ENCODE results near the gene TTLL9.

TTLL9 gene

DNA sequence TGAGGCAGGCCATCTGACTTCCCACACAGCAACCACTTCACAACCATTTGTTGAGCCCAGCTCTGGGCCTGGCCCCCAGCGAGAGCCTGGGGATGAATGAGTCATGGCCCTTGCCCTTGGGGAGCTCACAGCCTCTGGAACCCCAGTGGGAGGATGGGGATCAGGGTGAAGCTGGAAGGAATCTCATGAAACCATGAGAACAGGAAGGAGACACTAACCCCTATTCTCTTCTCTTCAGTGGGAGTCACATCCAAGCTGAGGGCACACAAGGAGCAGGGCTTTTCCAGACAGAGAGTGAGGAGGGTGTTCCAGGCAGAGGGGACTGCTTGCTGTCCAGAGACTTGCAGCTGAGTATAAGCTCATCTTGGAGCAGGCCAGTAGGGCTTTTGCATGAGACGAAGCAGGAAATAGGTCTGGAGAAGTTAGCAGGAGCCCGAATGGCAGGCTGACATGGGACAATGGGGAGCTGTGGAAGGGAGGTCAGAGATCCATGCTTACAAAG lies 32.5 kb upstream of the TTLL9 start:
- DNase-seq = no peak

DNA sequence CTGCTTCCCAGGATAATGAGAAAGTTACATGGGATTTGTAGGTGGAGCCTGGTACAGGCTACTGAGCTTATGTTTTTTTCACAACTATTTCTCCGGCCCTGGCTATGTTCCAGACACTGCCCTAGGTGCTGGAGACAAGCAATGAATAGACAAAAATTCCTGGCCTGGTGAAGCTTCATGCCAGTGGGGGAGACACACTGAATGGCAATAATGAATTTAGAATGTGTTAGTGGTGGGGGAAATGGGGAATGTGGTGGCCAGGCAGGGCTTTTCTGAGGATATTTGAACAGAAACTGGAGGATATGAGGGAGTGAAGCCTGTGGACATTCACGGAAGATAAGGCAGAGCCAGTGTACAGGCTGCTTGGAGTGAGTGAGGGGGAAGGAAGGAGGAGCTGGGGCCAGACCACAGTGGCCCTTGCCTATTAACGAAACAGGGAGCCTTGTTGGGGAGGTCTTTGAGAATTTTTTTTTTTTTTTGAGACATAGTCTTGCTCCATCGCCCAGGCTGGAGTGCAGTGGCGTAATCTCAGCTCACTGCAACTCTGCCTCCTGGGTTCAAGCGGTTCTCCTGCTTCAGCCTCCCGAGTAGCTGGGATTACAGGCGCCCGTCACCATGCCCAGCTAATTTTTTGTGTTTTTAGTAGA lies 31.7 kb upstream of the TTLL9 start:
- DNase-seq = no peak

DNA sequence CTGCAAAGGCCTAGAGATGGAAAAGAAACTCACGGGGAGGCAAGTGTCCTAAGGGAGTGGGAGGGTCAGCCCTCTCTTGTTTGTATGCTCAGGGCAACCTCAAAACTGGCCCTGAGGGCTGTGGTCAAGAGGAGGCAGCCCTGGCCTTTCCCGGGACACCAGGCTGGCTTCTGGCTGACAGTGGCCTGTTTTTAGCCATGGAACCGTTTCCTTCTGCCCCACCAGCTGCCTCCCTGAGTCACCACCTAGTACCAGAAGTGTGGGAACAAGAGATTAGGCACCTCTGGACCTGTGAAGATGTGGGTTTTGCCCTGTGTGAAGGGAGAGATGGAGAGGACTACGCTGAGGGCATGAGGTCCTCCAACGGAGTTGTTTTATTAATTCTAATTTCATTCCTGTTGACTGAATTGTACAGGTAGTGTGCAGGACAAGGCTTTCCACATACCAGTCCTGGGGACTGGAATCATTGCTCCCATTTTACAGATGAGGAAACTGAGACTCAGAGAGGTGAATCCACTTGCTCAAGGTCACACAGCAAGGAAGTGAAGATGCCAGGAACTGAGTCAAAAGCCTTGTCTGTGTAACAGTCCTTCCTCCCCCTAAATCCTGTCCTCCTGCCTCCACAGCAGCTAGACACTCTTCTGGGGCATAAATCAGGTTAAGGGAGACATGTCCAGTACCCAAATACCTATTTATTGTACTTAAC lies 30.5 kb upstream of the TTLL9 start:
- DNase-seq = no peak

DNA sequence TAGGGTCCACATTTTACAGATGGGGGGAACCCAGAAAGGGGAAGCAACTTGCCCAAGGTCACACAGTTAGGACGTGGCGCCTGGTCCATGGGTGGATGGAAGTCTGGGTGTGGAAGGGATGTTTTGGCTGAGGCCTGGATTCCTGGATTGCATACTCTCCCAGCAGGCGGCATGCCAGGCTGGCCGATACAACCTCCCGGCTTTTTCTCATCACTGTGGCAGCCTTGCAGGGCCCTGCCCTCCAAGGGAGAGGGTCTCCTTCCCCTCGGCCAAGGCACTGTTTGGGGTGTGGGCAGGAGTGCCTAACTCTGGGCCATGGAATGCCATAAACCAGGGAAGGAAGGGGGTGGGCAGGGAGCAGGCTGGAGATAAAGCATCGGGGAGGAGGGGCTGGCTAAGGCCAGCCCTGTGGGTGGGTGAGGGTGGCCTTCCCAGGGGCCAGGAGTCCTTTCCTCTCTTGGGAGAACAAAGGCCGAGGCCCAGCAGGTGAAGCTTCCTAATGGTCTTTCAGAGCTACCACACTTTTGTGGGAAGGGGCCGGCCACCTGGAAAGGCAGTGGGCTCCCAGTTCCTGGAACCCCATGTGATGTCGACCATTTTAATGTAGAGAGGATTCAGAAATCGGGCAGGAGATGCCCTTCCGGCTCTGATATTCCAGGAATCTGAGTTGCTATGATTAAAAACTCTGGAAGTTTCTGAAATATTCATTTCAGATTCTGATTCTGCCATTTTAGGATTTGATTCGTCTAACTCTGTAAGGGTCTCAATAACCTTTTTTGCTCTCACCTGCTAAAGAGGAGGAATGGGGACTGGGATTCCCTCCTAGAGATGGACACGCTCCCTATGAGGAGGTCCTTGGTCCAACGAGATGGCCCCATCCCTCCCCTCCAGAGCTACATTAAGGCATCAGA lies 29.3 kb upstream of the TTLL9 start:
- DNase-seq = no peak

DNA sequence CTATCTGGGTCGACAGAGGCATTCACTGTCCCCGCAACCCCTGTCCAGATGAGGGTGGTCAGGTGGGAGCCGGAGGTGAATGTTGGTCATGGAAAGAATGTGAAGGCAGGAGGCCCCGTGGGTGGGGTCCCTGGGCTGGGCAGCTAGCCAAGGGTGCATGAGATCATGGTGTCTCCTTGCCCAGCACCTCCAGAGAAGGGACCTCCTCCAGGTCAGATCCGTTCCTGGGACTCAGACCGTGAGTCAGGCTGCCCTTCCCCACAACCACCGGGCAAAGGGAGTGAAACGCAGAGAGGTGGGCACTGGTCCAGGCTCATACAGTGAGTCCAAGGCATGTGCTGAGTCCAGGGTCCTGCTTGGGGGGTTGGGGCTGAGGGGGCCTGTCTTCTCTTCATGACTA lies 28.5 kb upstream of the TTLL9 start:
- DNase-seq = no peak

DNA sequence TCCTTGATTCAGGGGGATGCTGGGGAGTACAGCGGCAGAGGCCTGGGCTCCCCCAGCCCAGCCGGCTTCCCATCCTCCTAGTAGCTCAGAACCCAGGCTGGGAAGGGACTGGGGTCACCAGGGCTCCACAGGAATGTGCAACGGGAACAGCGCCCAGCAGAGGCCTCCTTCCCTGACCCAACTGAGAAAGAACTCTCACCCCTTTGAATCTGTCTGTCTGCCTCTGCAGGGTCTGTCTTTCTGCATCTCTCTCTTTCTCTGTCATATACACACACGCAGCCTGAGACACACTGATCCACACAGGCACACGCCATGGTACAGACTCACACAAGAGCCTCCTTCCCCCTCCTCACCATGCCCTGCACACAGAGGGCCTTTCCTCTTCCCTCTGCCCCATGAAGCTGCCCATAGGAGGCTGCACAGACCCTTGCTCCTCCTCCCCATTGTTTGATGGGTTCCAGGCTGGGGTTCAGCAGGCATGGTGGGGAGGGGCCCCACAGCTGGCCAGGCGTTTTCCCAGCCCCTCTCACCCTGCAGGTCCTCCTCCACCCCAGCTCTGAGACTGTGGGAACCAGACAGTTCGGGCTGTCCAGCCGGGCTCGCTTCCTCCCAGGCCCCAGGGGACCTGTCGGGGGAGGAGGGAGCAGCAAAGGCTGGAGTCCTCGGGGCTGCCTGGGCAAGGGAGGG lies 27.8 kb upstream of the TTLL9 start:
- no peak for DNase-seq

DNA sequence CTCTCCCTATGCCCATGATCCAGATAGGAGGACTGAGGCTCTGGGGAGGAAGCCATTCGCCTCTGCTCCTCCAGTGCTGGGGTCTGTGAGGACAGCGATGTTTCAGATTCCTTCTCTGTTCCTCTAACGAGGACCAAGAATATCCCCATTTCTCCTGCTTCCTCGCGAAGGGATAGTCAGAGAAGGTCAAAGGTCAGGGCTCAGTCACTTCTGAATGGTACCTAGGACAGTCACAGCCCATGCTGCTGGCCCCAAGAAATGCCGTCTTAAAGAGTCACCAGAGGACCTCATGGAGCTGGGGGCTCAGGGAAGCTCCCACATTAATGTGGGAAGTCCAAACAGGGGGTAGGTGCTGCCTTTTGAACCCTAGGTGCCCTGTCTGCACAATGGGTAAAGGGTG lies 27.1 kb upstream of the TTLL9 start:
- no peak for DNase-seq

DNA sequence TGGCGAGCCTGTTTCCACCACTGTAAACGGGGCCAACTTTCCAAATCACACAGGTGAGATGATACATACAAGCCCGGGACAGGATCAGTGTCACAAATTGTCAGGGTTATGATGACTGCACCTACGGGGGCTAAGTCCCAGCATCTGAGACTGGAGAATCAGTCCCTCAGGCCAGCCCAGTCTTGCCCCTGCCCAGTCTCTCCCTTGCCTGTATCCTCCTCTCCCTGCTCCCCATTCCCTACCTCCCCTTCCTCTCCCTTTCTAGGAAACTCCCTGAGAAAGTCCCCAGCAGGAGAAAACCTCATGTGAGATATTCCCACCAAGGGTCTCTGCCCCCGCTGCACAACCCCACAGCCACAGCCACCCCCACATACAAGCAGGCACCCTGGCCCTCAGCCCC lies 26.6 kb upstream of the TTLL9 start:
- no peak for DNase-seq

DNA sequence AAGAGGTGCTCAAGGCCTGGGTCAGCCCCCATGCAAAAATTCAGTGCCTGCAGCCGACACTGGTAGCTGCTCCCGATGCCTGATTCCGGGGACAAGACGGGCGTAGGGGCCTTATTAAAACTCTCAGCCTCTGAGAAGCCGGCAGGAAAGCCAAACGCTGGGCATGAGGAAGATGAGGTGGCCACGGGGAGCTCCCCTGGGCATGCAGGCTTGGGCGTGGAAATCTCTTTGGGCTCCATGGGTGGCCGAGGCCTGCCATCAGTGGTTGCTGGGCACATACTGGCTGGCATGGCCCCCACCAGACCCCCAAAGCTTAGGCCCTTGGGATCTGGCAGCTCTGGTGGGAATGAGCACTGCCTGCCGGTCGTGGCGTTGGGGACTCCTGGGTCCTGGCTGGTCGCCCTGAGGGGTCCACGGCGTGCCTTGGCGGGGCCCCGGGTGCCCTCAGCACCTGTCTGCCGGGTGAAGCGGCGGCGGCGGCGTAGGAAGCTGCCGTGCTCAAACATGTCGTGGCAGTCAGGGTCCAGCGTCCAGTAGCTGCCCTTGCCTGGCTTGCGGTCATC lies 25.6 kb upstream of the TTLL9 start:
- DNase-seq = no peak

DNA sequence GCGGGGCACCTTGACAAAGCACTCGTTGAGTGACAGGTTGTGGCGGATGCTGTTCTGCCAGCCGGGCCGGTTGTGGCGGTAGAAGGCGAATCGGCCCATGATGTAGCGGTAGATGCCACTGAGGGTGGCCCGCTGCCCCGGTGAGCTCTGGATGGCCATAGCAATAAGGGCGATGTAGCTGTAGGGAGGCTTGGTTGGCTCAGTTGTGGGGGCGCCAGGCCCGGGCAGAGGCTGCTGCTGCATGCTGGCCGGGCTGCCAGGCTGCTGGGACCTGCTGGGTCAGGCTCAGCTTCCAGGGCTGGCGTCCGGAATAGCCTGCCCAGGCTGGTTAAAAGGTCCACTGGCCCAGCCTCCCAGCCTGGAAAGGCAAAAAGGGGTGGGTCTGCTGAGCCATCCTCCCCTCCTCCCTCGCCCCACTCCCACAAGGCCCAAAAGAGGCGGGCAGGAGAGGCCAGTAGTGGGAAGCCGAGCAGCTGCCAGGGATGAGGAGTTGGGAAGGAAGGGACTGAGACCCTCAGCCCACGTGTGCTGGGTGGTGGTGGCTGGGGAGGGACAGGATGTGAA lies 25.1 kb upstream of the TTLL9 start, which contains the start of gene FOXS1:
Gene FOXS1 (minus strand): TSS at position 305 of the 564 bp plus-strand sequence. CDS start 62 bp downstream, at position 243.
- no peak for DNase-seq

DNA sequence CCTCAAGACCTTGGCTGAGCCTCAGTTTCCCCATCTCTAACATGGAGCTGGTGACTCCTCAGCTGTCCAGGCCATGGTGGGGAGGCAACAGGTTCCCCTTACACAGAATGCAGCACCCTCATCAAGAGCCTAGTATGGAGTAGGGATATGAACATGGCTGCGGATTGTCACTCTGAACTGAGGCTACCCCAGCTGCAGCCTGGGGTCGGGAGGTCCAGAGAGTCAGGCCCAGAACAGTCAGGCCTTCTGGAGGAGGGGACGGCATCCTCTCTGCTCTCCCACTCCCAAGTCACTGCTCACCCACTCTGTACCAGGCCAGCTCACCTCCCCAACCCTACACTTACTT lies 23.7 kb upstream of the TTLL9 start:
- DNase-seq = no peak

DNA sequence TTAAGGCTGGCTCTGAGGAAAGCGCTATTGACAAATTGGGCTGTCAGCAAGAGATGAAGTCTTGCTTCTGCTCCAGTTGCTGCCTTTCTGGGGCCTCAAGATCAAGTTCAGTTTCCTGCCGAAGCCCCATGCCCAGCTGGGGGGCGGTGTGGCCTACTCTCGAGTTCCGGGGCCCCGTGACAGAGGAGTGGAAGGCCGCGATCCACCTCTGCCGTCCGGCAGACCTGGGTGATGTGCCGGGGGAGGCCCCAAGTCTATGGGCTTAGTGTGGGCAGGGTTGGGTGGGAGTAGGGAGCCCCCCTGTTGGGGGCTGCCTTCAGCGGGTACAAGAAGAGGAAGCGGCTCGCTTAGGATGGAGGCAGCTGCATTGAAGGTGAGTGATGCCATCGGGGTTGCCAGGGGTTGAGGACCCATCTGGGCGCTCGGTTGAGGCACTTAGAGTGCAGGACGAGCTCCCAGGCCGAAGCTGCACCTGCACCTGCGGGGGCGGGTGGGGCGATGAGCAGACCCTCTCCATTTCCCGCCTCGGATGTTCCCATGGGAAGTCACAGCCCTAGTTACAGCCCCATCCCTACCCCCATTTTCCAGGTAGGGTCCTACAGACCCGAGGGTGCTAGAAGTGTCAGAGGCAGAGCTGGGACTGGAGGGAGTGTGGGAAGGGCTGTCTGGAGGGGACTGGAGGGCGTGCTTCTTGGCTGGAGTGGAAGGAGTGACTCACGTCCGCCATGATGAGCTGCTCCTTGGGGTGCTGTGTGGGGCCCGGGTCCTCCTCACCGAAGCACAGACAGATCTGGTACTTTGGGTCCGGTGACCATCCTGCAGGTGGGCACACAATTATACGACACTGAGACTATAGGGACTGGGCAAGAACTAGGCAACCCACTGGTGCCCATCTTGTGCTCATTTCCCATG lies 22.1 kb upstream of the TTLL9 start:
- no peak for DNase-seq

DNA sequence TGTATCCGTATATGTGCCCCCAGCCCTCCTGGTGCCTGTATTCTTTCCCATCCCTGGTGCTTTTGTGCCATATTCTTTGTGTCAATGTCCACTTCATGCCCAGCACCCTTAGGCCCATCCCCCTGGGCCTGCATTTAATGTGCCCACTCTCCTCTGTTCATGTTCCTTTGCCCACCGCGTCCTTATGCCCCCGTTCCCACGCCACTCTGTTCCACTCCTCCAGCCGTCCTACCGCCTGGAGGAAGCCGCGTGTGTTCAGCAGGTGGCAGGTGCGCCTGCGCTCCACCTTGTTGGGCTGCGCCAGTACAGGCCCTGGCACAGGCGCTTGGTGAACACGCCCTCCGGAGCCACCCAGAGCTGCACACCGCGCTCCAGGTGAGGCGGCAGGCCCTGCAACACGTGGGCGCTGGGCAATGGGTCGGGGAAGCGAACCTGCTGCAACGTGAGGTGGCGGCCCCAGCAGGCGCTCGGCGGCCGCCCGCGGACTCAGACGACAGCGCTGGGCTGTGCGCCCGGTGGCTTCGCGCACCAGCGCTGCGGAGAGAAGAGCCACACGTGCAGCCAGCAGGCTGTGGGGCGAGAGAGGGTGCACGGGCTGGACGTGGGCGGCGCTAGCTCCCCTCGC lies 21.0 kb upstream of the TTLL9 start:
- no peak for DNase-seq

DNA sequence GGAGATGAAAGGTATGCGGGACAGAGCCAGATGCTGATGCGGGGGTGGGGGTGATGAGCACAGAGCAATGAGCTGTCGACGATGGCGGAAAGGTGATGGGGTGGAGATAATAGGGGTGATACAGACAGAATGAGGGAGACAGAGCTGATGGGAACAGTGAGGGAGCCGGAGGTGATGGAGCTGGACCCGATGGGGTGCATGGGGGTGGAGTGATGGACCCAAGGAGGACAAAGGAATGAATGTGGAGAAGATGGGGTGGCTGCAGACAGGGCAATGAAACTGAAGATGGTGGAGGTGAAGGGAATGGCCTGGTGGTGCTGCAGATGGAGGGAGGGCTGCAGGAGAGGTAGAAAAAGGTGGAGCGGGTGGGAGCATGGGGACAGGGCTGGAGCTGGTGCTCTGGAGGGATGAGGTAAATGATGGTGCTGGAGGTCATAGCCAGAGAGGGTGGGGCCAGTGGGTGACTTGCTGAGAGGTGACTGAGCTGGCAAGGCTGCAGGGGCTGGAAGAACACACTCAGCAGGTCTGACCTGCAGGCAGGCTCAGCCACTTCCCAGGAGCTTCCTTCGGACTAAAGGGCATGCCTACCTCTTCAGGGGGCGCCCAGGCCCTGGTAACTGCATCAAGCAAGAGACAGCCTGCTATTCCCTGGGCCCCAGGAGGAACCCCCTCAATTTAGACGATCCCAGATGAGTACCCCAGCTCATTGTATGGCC lies 19.0 kb upstream of the TTLL9 start:
- DNase-seq = no peak

DNA sequence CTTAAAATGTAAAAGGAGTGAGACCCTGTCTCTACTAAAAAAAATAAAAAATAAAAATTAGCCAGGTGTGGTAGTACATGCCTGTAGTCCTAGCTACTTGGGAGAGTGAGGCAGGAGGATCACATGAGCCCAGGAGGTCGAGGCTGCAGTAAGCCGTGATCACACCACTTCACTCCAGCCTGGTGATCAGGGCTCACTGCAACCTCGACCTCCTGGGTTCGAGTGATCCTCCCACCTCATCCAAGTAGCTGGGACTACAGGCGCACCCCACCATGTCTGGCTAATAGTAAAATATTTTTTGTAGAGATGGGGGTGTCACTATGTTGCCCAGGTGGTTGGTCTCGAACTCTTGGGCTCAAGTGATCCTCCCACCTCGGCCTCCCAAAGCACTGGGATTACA lies 17.0 kb upstream of the TTLL9 start:
- no peak for DNase-seq

DNA sequence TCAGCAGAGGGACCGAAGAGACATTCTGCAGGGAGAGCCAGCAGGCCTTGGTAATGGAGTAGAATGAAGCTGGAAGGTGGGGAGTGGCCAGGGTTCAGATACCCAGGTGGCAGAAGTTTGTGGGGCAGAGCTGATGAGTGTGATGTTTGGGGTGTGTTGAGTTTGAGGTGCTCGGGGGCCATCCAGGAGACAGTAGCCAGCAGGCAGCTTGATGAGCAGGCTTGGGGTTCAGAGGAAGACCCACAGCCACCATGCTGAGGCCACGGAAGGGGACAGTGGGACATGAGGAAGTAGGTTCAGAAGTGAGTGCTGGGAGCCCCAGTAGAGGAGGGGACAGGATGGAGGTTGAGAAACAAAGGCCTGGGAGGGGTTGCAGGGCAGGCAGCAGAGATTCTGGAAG lies 13.9 kb upstream of the TTLL9 start:
- no peak for DNase-seq

DNA sequence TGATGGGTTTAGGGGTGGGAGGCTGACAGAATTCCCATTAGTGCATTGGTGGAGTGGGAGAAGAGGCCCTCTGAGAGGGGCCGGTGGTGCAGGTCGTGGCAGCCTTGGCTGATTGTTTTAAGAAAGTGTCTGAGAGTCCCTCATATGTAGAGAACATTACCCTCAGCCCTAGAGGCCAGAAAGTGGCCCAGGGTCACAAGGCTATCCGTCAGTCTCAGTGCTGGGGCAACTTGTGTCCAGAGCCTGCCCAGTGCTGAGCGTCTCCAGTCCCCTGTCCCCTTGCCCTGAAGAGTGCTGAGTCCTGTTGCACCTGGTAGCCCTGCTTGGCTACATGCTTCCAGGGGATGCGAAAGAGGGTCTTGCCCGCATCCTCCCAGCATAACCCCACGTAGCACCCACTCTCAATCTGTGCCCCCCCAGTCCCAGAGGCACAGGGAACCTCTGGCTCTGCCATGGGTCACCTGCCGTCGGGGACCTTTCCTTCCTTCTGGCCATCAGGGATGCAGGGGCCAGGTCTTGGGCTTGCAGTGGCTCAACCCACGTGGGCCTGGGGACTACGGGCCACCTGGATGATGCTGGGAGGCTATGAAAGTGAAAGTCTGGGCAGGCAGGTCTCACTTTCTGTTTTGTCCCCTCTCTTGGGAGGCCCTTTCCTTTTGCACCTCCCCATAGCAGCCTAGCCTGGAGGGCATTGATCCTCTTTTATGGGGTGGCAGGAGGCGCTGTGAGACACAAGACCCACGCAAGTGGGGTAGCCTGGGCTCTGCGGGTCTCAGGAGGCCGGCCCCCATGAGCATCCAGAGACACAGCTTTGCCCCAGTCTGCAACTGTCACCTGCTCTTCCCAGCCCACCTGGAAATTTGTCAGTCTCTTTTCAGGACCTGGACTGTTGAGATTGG lies 12.3 kb upstream of the TTLL9 start:
- no peak for DNase-seq

DNA sequence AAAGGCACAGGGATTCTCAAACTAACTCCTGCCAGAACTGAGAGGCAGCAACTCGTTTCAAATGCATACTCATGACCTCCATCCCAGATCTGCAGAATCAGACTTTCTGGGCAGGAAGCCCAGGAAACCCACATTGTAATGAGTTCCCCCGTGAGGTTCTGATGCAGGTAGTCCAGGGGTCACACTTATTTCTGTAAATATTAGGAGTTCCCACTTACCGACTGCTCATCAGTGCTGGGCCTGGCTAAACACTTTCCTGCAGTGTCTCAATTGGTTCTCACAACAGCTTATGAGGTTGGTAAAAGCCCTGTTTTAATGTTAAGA lies 11.7 kb upstream of the TTLL9 start:
- no peak for DNase-seq

All from CD4-positive, alpha-beta T cell treated with Interleukin-1 beta for 1 hour (primary cell).